HepG2 (cell line): ENCODE measurements around the gene RPL35. TPM values are rescaled to one million over a fixed set of nuclear protein-coding genes. Genes with fewer than 3 reads are reported as not detected.

ENCODE experiments used
- ATAC-seq: fragments of 200-7000 bp; cut with Tn5 transposase; 3 replicates; pipeline ENCODE4 v1.9.1; 2020; ENCODE audit warnings: mild to moderate bottlenecking, moderate library complexity
- BruUV-seq: library from RNA; stranded (reverse); fragments of 400-500 nt; replicated peaks from 2 replicates; lab custom pipeline; 2021; lab: Mats Ljungman, UMichigan
- CTCF ChIA-PET: fragments of 300-600 bp; formaldehyde crosslinking; extraction: SDS; loops from one replicate; lab custom pipeline; 2021; ENCODE audit warnings: low total read pairs, inconsistent platforms, low intra/inter-chr PET ratio; lab: Yijun Ruan, JAX
- POLR2A ChIA-PET: fragments of 350-600 bp; sonication (Branson Sonifier 250); formaldehyde crosslinking; loops from one replicate; lab custom pipeline; 2020; ENCODE audit warnings: antibody characterized with exemption, inconsistent platforms; lab: Yijun Ruan, JAX
- DNase-seq: peaks from one replicate; pipeline ENCODE4 v3.0.0-alpha.2; 2015; ENCODE audit warnings: low spot score
- FAIRE-seq: peaks from 3 replicates; lab custom pipeline; 2011; peaks lifted over from hg19 to GRCh38; lab: Jason Lieb, UNC
- H2AFZ ChIP-seq: one replicate; pipeline ENCODE4 v1.6.1; 2011; ENCODE audit warnings: low read length, inconsistent platforms
- H3K27ac ChIP-seq: fragments of 300-600 bp; 3 replicates; pipeline ENCODE4 v1.8.0; 2011; ENCODE audit warnings: mixed run types, mild to moderate bottlenecking, mixed read lengths, low read length, inconsistent platforms; ENCODE audit not compliant: insufficient read depth; ENCODE audit errors: extremely low read length
- H3K27me3 ChIP-seq, 2 experiments: fragments of 200-600 bp in 1 of 2; 2 replicates in 1 of 2; 3 replicates in 1 of 2; pipeline versions ENCODE4 v1.6.0 to v1.8.0; 2011; ENCODE audit warnings: low read length in 2 of 2, mild to moderate bottlenecking in 2 of 2, moderate library complexity in 2 of 2, inconsistent platforms in 1 of 2; ENCODE audit not compliant: insufficient read depth in 2 of 2, control insufficient read depth in 1 of 2
- H3K36me3 ChIP-seq, 2 experiments: fragments of 200-600 bp in 1 of 2; replicated peaks in 1 of 2; 2 replicates in 1 of 2; 3 replicates in 1 of 2; pipeline versions ENCODE4 v1.5.1 to v1.8.0; 2011; ENCODE audit warnings: low read length in 2 of 2, inconsistent platforms in 1 of 2; ENCODE audit not compliant: insufficient read depth in 2 of 2, control insufficient read depth in 1 of 2
- H3K4me1 ChIP-seq: 2 replicates; pipeline ENCODE4 v1.5.1; 2012; ENCODE audit warnings: low read length, inconsistent platforms; ENCODE audit not compliant: insufficient read depth
- H3K4me2 ChIP-seq: 2 replicates; pipeline ENCODE4 v1.6.0; 2011; ENCODE audit warnings: low read depth, low read length, inconsistent platforms
- H3K4me3 ChIP-seq, 3 experiments: fragments of 200-600 bp in 1 of 3; sonication (generic), shearing (Covaris generic) in 1 of 3; replicated peaks in 1 of 3; 2 replicates each; pipeline ENCODE4 v1.5.1; 2011 to 2016; ENCODE audit warnings: low read length in 3 of 3, inconsistent platforms in 2 of 3, low read depth in 2 of 3, mild to moderate bottlenecking in 2 of 3, control low read depth in 1 of 3, mixed read lengths in 1 of 3; ENCODE audit not compliant: insufficient read depth in 1 of 3
- H3K79me2 ChIP-seq: one replicate; pipeline ENCODE4 v1.6.1; 2011; ENCODE audit warnings: low read length, inconsistent platforms; ENCODE audit not compliant: insufficient read depth
- H3K9ac ChIP-seq: 2 replicates; pipeline ENCODE4 v1.6.0; 2011; ENCODE audit warnings: mild to moderate bottlenecking, low read depth, low read length, inconsistent platforms; ENCODE audit not compliant: insufficient read depth
- H3K9me3 ChIP-seq: 2 replicates; pipeline ENCODE4 v1.5.1; 2012; ENCODE audit warnings: mild to moderate bottlenecking, low read length
- H4K20me1 ChIP-seq: 2 replicates; pipeline ENCODE4 v1.6.0; 2011; ENCODE audit warnings: inconsistent platforms, mild to moderate bottlenecking, low read length, moderate library complexity; ENCODE audit not compliant: insufficient read depth
- AFF4 ChIP-seq: sonication (generic); formaldehyde crosslinking; IDR thresholded peaks from 2 replicates; pipeline ENCODE4 v1.4.0; 2020; ENCODE audit warnings: missing genetic modification reagents
- ARHGAP35 ChIP-seq: sonication (generic); formaldehyde crosslinking; IDR thresholded peaks from 2 replicates; pipeline ENCODE4 v1.9.0; 2022; ENCODE audit warnings: mild to moderate bottlenecking, inconsistent platforms, moderate library complexity, missing genetic modification reagents, borderline replicate concordance
- ARNT ChIP-seq: fragments of 450-650 bp; IDR thresholded peaks from 2 replicates; pipeline ENCODE4 v1.6.1; 2017
- ELF4 ChIP-seq: sonication (generic); formaldehyde crosslinking; IDR thresholded peaks from 2 replicates; pipeline ENCODE4 v1.5.0; 2020; ENCODE audit warnings: missing genetic modification reagents, mild to moderate bottlenecking, moderate library complexity, borderline replicate concordance
- MLLT10 ChIP-seq: sonication (generic); formaldehyde crosslinking; IDR thresholded peaks from 2 replicates; pipeline ENCODE4 v1.4.0; 2020; ENCODE audit warnings: missing genetic modification reagents
- NR2F1 ChIP-seq, 2 experiments: fragments of 450-650 bp in 1 of 2; formaldehyde crosslinking in 1 of 2; IDR thresholded peaks; 2 replicates each; pipeline versions ENCODE4 v1.5.0 to v1.6.1; 2016 to 2020; ENCODE audit warnings: mild to moderate bottlenecking in 1 of 2, missing compliant biosample characterization in 1 of 2, missing genetic modification reagents in 1 of 2, moderate library complexity in 1 of 2
- PRDM10 ChIP-seq: sonication (generic); formaldehyde crosslinking; IDR thresholded peaks from 2 replicates; pipeline ENCODE4 v1.4.0; 2020; ENCODE audit warnings: low read depth, missing genetic modification reagents
- SMYD3 ChIP-seq: sonication (generic); formaldehyde crosslinking; IDR thresholded peaks from 2 replicates; pipeline ENCODE4 v1.8.1; 2023; ENCODE audit warnings: mild to moderate bottlenecking, missing genetic modification reagents
- SOX6 ChIP-seq, 2 experiments: fragments of 450-650 bp in 1 of 2; sonication (generic) in 1 of 2; formaldehyde crosslinking in 1 of 2; IDR thresholded peaks; 2 replicates each; pipeline versions ENCODE4 v1.4.0 to v1.6.1; 2017 to 2020; ENCODE audit warnings: antibody characterized with exemption in 1 of 2, mild to moderate bottlenecking in 1 of 2, missing genetic modification reagents in 1 of 2
- SRSF9 ChIP-seq: fragments of 200-400 bp; formaldehyde crosslinking; IDR thresholded peaks from 2 replicates; pipeline ENCODE4 v1.6.1; 2018; ENCODE audit warnings: borderline replicate concordance, mild to moderate bottlenecking, low read depth, low read length; ENCODE audit not compliant: insufficient read depth, poor library complexity, severe bottlenecking
- SUZ12 ChIP-seq: fragments of 150-350 bp; IDR thresholded peaks from 2 replicates; pipeline ENCODE4 v1.6.1; 2014; ENCODE audit warnings: low read depth, low read length
- ZEB1 ChIP-seq: IDR thresholded peaks from 2 replicates; pipeline ENCODE4 v1.6.1; 2012; ENCODE audit warnings: mild to moderate bottlenecking, low read depth, inconsistent platforms; ENCODE audit not compliant: insufficient replicate concordance
- ZNF24 ChIP-seq: fragments of 450-650 bp; IDR thresholded peaks from 2 replicates; pipeline ENCODE4 v1.6.1; 2017; ENCODE audit warnings: antibody characterized with exemption, mild to moderate bottlenecking
- ZNF260 ChIP-seq: sonication (generic); formaldehyde crosslinking; IDR thresholded peaks from 2 replicates; pipeline ENCODE4 v1.4.0; 2020; ENCODE audit warnings: missing genetic modification reagents, low read depth, mild to moderate bottlenecking, borderline replicate concordance
- ZNF451 ChIP-seq: sonication (generic); formaldehyde crosslinking; IDR thresholded peaks from 2 replicates; pipeline ENCODE4 v1.5.0; 2020; ENCODE audit warnings: mild to moderate bottlenecking, missing genetic modification reagents
- WGBS: methylation state at CpG from one replicate; pipeline ENCODE4 v1.1.6; 2017; ENCODE audit warnings: low lambda C conversion rate; 5-methylcytosine and 5-hydroxymethylcytosine counted together
- in situ Hi-C: cut with HindIII; loops from 2 replicates; pipeline ENCODE4 v1.10.0; 2017; ENCODE audit warnings: low pct_unique_long_range_greater_than_20kb; ENCODE audit not compliant: extremely low pct_ligation_motif_present
- intact Hi-C: fragments of 100-400 bp; cut with micrococcal nuclease; formaldehyde crosslinking; loops from one replicate; pipeline ENCODE4 v1.10.0; 2022; ENCODE audit not compliant: unreplicated experiment
- polyA plus RNA-seq, 8 experiments: library from polyadenylated mRNA; depleted of rRNA in 3 of 8; stranded (reverse) in 7 of 8; unstranded in 1 of 8; fragments of >200 nt; fragmentation: Illumina TruSeq in 4 of 8; extraction: Trizol in 4 of 8; gene quantifications; 2 replicates each; pipeline versions ENCODE4 v1.2.1 to v1.2.3, GENCODE V29; 2011 to 2016; ENCODE audit warnings: low read depth in 4 of 8, missing spikeins in 1 of 8, mixed read lengths in 1 of 8; ENCODE audit not compliant: insufficient read depth in 1 of 8
- total RNA-seq, 5 experiments: library from RNA; depleted of rRNA; stranded (reverse); fragments of >200 nt; fragmentation: Illumina TruSeq; extraction: Trizol; gene quantifications; 2 replicates each; pipeline ENCODE4 v1.2.3, GENCODE V29; 2016; ENCODE audit warnings: low read depth in 1 of 5

RPL35 gene
- total and polyA plus RNA-seq, 2 of the 13 experiments (the other 11 are each of a cell fraction or from before 2014, with no cell fraction given), result 2,153 to 2,935 TPM

GRCh38 chr9:124852829-124853531 is 8.8 kb downstream of the RPL35 start, which contains the start of gene WDR38:
Gene WDR38 (plus strand): TSS chr9:124853460. CDS start chr9:124853532, 72 bp downstream.
- in situ Hi-C loops, result loop anchor here (5.0 kb wide), 1 partner anchor 81 kb away; the partner anchor contains the start of gene NR6A1
- Histone ChIP-seq H3K4me3 (peak within 1 kb of the TSS; percentile 24 to 69 (median 54); a peak in 5 of 6 replicates), H3K27me3 (no peaks in the 10 kb centered on the region; a peak in 2 of 5 replicates), H3K27ac (no peak within 1 kb of the TSS), H4K20me1 (peaks cover 8% of the 10 kb centered on the region; the same call in 1 of the 2 replicates), H2AFZ (no peak within 1 kb of the TSS), H3K9me3 (no peaks in the 10 kb centered on the region), H3K9ac (peak within 1 kb of the TSS; percentile 28; the same call in 1 of the 2 replicates), H3K4me1 (peaks cover 38% of the 10 kb centered on the region), H3K4me2 (peak within 1 kb of the TSS; percentile 86), H3K36me3 (peaks cover 3 to 11% of the 10 kb centered on the region in 2 experiments; a peak in 4 of 5 replicates), H3K79me2 (no peaks in the 10 kb centered on the region)
- no TSS peak for BruUV-seq
- ChIA-PET POLR2A (interaction anchor here (0.7 to 4.1 kb wide), 10 partner anchors 8 to 82 kb away, joined by 3 to 16 read pairs (median 4); partner anchors contain the start of genes ARPC5L, NR6A1, OLFML2A and RPL35), CTCF (interaction anchor here (0.8 to 3.4 kb wide), 6 partner anchors 12 to 141 kb away, joined by 5 to 167 read pairs (median 17); partner anchors contain the start of genes NR6A1 and OLFML2A)
- ATAC-seq (peak; percentile 79), DNase-seq (peak; percentile 77), FAIRE-seq (peak; percentile 36)
- 7% methylated on average over 11 of the region's 51 CpGs for WGBS
- intact Hi-C loops, result loop anchor here (1.0 to 2.0 kb wide), 2 partner anchors 58 to 79 kb away; no protein-coding TSS in a partner anchor
- TF ChIP-seq ARHGAP35 (CRISPR knock-in tag) (no peak), ZNF260 (no peak), NR2F1 (CRISPR knock-in tag; IDR thresholded peaks at IDR 0.05) (peak in 1 of 2 experiments; percentile 24; a peak in 1 of 4 replicates), SOX6 (IDR thresholded peaks at IDR 0.05) (no peak), SOX6 (CRISPR knock-in tag; IDR thresholded peaks at IDR 0.05) (peak; percentile 53), SMYD3 (CRISPR knock-in tag) (no peak), ELF4 (CRISPR knock-in tag) (no peak), ZNF24 (no peak), MLLT10 (CRISPR knock-in tag) (no peak), ZNF451 (CRISPR knock-in tag) (no peak), SRSF9 (no peak), SUZ12 (no peak), PRDM10 (CRISPR knock-in tag) (peak; percentile 29; the same call in 1 of the 2 replicates), AFF4 (CRISPR knock-in tag) (no peak), ARNT (no peak), ZEB1 (no peak)
